HK-2 (cell line): Measurements from ENCODE around the gene FLYWCH1.

ENCODE experiments used
- DNase-seq: peaks from one replicate; pipeline ENCODE4 v3.0.0-alpha.2; 2018; ENCODE audit not compliant: unreplicated experiment

The FLYWCH1 gene

GRCh38 chr16:2911638-2912329 lies at the start of gene FLYWCH1:
Gene FLYWCH1, plus strand, starts transcription at chr16:2911931. Its CDS starts 17,755 bp downstream, at chr16:2929686.
- DNase-seq, result peak; percentile 92

GRCh38 chr16:2865651-2866050 lies 46.1 kb upstream of the FLYWCH1 start:
- DNase-seq, result no peak

GRCh38 chr16:2866431-2866830 lies 45.3 kb upstream of the FLYWCH1 start:
- no peak for DNase-seq

GRCh38 chr16:2867661-2867986 lies 44.1 kb upstream of the FLYWCH1 start:
- DNase-seq, result no peak

- peak; percentile 93 for DNase-seq
Observed at GRCh38 chr16:2867987-2868789, 43.5 kb upstream of the FLYWCH1 start.

GRCh38 chr16:2871926-2872325 lies 39.8 kb upstream of the FLYWCH1 start:
- DNase-seq, result no peak

GRCh38 chr16:2874032-2874911 lies 37.5 kb upstream of the FLYWCH1 start:
- DNase-seq, result no peak

- DNase-seq, result peak; percentile 47
Observed at GRCh38 chr16:2874912-2875362, 36.8 kb upstream of the FLYWCH1 start.

- no peak for DNase-seq
Observed at GRCh38 chr16:2879854-2880508, 31.8 kb upstream of the FLYWCH1 start.

- peak; percentile 33 for DNase-seq
Observed at GRCh38 chr16:2881783-2882649, 29.7 kb upstream of the FLYWCH1 start.

- DNase-seq, result peak; percentile 97
Observed at GRCh38 chr16:2882650-2883457, 28.9 kb upstream of the FLYWCH1 start, which contains the start of gene FLYWCH2. Gene FLYWCH2, plus strand, starts transcription at chr16:2883215. Its CDS starts 13,235 bp downstream, at chr16:2896450.

GRCh38 chr16:2883458-2883908 lies 28.2 kb upstream of the FLYWCH1 start:
- no peak for DNase-seq

- peak; percentile 35 for DNase-seq
Observed at GRCh38 chr16:2884041-2884451, 27.7 kb upstream of the FLYWCH1 start.

GRCh38 chr16:2894231-2894630 lies 17.5 kb upstream of the FLYWCH1 start:
- DNase-seq, result no peak

GRCh38 chr16:2895813-2896212 lies 15.9 kb upstream of the FLYWCH1 start:
- peak; percentile 67 for DNase-seq

GRCh38 chr16:2896480-2897010 lies 15.2 kb upstream of the FLYWCH1 start:
- DNase-seq, result no peak

- peak; percentile 48 for DNase-seq
Observed at GRCh38 chr16:2897110-2897509, 14.6 kb upstream of the FLYWCH1 start.

GRCh38 chr16:2898831-2899563 lies 12.7 kb upstream of the FLYWCH1 start:
- DNase-seq, result no peak
